Keratinocyte (primary cell): ENCODE results near the gene AAGAB.

ENCODE experiments used
- EZH2 ChIP-seq: IDR thresholded peaks from one replicate; pipeline ENCODE4 v1.6.1; 2012; ENCODE audit warnings: inconsistent platforms, mild to moderate bottlenecking, low read length, moderate library complexity
- TF ChIP-seq, protein P1 (sequence below), 3 experiments: IDR thresholded peaks in 1 of 3; conservative IDR thresholded peaks in 1 of 3; optimal IDR thresholded peaks in 1 of 3; 2 replicates in 2 of 3; 3 replicates in 1 of 3; pipeline versions ENCODE3 to v1.5.1; 2011; ENCODE audit warnings: low read length in 3 of 3, mild to moderate bottlenecking in 3 of 3, moderate library complexity in 2 of 3, control low read depth in 1 of 3, inconsistent platforms in 1 of 3; ENCODE audit not compliant: insufficient read depth in 2 of 3; ENCODE audit errors: extremely low read depth in 1 of 3

GRCh38 chr15:67166280-67167009, 88.0 kb downstream of the AAGAB start:
- TF ChIP-seq, protein P1, sequence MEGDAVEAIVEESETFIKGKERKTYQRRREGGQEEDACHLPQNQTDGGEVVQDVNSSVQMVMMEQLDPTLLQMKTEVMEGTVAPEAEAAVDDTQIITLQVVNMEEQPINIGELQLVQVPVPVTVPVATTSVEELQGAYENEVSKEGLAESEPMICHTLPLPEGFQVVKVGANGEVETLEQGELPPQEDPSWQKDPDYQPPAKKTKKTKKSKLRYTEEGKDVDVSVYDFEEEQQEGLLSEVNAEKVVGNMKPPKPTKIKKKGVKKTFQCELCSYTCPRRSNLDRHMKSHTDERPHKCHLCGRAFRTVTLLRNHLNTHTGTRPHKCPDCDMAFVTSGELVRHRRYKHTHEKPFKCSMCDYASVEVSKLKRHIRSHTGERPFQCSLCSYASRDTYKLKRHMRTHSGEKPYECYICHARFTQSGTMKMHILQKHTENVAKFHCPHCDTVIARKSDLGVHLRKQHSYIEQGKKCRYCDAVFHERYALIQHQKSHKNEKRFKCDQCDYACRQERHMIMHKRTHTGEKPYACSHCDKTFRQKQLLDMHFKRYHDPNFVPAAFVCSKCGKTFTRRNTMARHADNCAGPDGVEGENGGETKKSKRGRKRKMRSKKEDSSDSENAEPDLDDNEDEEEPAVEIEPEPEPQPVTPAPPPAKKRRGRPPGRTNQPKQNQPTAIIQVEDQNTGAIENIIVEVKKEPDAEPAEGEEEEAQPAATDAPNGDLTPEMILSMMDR (optimal IDR thresholded peaks at IDR 0.05 in 1 of 3, IDR thresholded peaks at IDR 0.05 in 1 of 3, conservative IDR thresholded peaks at IDR 0.05 in 1 of 3; ENCODE audit: extremely low read depth in 1 of 3, insufficient read depth in 2 of 3, low read length in 3 of 3): no peak
- no peak for TF ChIP-seq EZH2
